ENCODE data around the gene CERS1.

CERS1 gene

GRCh38 chr19:18893587-18894253 lies 2.2 kb downstream of the CERS1 start:
- Histone ChIP-seq H3K36me3 (ENCODE audit: insufficient read depth) (no peaks in the 10 kb centered on the region), H3K9ac (no peak overlapping the region), H3K4me1 (ENCODE audit: low read depth, poor library complexity, severe bottlenecking) (no peaks in the 10 kb centered on the region), H4K20me1 (ENCODE audit: insufficient read depth) (no peaks in the 10 kb centered on the region), H2AFZ (ENCODE audit: low read depth) (no peak overlapping the region), H3K27ac (no peak overlapping the region), H3K4me2 (no peak overlapping the region), H3K27me3 (ENCODE audit: insufficient read depth, low read depth) (peaks cover 52% of the 10 kb centered on the region; the same call in 1 of the 2 replicates), H3K4me3 (IDR thresholded peaks at IDR 0.05; ENCODE audit: insufficient read depth, low read depth, low read length) (no peak overlapping the region), H3K79me2 (ENCODE audit: insufficient read depth, low read depth) (no peaks in the 10 kb centered on the region)
- TF ChIP-seq CTCF (conservative IDR thresholded peaks at IDR 0.05; ENCODE audit: low read depth, low read length), result no peak

GRCh38 chr19:18889949-18890745 lies 5.8 kb downstream of the CERS1 start:
- no peak overlapping the region for H3K4me2 ChIP-seq
- no peaks in the 10 kb centered on the region for H3K36me3 ChIP-seq (ENCODE audit: insufficient read depth)
- TF ChIP-seq CTCF (conservative IDR thresholded peaks at IDR 0.05; ENCODE audit: low read depth, low read length), result no peak

GRCh38 chr19:18886972-18887371 lies 9.0 kb downstream of the CERS1 start:
- peaks cover 12% of the 10 kb centered on the region; the same call in 1 of the 2 replicates for H3K27me3 ChIP-seq (ENCODE audit: insufficient read depth, low read depth)
- H3K9ac ChIP-seq, result no peak overlapping the region

More at GRCh38 chr19:18889949-18890745, 5.8 kb downstream of the CERS1 start:
- H3K27me3 ChIP-seq (ENCODE audit: insufficient read depth, low read depth), result peaks cover 36% of the 10 kb centered on the region; the same call in 1 of the 2 replicates
- H3K4me1 ChIP-seq (ENCODE audit: low read depth, poor library complexity, severe bottlenecking), result no peaks in the 10 kb centered on the region
- H3K79me2 ChIP-seq (ENCODE audit: insufficient read depth, low read depth), result no peaks in the 10 kb centered on the region
- H3K9ac ChIP-seq, result no peak overlapping the region
- no peak overlapping the region for H2AFZ ChIP-seq (ENCODE audit: low read depth)
- no peak overlapping the region for H3K27ac ChIP-seq
- no peaks in the 10 kb centered on the region for H4K20me1 ChIP-seq (ENCODE audit: insufficient read depth)
- no peak overlapping the region for H3K4me3 ChIP-seq (IDR thresholded peaks at IDR 0.05; ENCODE audit: insufficient read depth, low read depth, low read length)

More at GRCh38 chr19:18886972-18887371, 9.0 kb downstream of the CERS1 start:
- no peak overlapping the region for H3K27ac ChIP-seq
- no peak overlapping the region for H3K4me2 ChIP-seq
- no peak overlapping the region for H2AFZ ChIP-seq (ENCODE audit: low read depth)
- no peaks in the 10 kb centered on the region for H4K20me1 ChIP-seq (ENCODE audit: insufficient read depth)
- peaks cover 9% of the 10 kb centered on the region for H3K4me1 ChIP-seq (ENCODE audit: low read depth, poor library complexity, severe bottlenecking)
- no peak for TF ChIP-seq CTCF (conservative IDR thresholded peaks at IDR 0.05; ENCODE audit: low read depth, low read length)
- H3K36me3 ChIP-seq (ENCODE audit: insufficient read depth), result no peaks in the 10 kb centered on the region
- no peaks in the 10 kb centered on the region for H3K79me2 ChIP-seq (ENCODE audit: insufficient read depth, low read depth)
- H3K4me3 ChIP-seq (IDR thresholded peaks at IDR 0.05; ENCODE audit: insufficient read depth, low read depth, low read length), result no peak overlapping the region

All from KMS-11 (cell line).